BJ (cell line): Measurements from ENCODE around the gene NGEF. TPM values are rescaled to one million over a fixed set of nuclear protein-coding genes. Genes with fewer than 3 reads are reported as not detected.
"Not testable (repeated sequence)": the region's sequence is repeated elsewhere in the genome, so short reads cannot be mapped to it uniquely, and the experiment has no call there.

ENCODE experiments used
- CTCF ChIA-PET: fragments of 350-600 bp; formaldehyde crosslinking; extraction: SDS; loops from one replicate; lab custom pipeline; 2021; ENCODE audit warnings: antibody characterized with exemption, inconsistent platforms; lab: Yijun Ruan, JAX
- POLR2A ChIA-PET: fragments of 300-600 bp; sonication (Branson Sonifier 250); formaldehyde crosslinking; extraction: SDS; loops from one replicate; lab custom pipeline; 2021; ENCODE audit warnings: antibody characterized with exemption; lab: Charles Lee
- DNase-seq: peaks from one replicate; pipeline ENCODE4 v3.0.0-alpha.2; 2011; ENCODE audit warnings: low read depth
- H3K27me3 ChIP-seq: 2 replicates; pipeline ENCODE4 v1.6.0; 2011; ENCODE audit warnings: low read length; ENCODE audit not compliant: control insufficient read depth, insufficient read depth
- H3K36me3 ChIP-seq: 2 replicates; pipeline ENCODE4 v1.5.1; 2011; ENCODE audit warnings: low read length; ENCODE audit not compliant: control insufficient read depth, insufficient read depth
- H3K4me3 ChIP-seq: 2 replicates; pipeline ENCODE4 v1.5.1; 2011; ENCODE audit warnings: low read depth, mild to moderate bottlenecking, control low read depth, low read length
- CTCF ChIP-seq: IDR thresholded peaks from 2 replicates; pipeline ENCODE4 v1.5.1; 2011; ENCODE audit warnings: low read depth, mild to moderate bottlenecking, control low read depth, inconsistent platforms, low read length, moderate library complexity; ENCODE audit not compliant: insufficient read depth
- polyA plus RNA-seq: library from polyadenylated mRNA; depleted of rRNA; stranded (reverse); fragments of >200 nt; gene quantifications from 2 replicates; pipeline ENCODE4 v1.2.3, GENCODE V29; 2011

Gene NGEF
- polyA plus RNA-seq, 1 experiment = 0.23 TPM

DNA sequence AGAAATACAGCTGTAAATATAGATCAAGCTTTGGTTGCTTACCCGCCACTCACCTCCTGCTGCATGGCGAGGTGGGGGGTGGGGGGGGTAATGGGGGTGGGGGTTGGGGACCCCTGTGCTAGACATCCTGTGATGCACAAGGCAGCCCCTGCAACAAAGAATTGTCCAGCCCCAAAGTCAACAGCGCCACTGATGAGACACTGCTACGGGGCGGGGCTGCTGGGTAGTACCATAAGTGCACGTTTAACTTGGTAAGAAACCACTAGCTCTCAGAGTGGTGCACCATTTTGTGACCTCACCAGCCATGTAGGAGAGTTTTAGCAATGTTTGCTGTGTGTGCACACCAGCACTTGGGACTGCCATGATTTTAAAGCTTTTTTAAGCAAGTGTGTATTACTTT, 102.7 kb downstream of the NGEF start:
- Histone ChIP-seq H3K27me3 (no peaks in the 10 kb centered on the region; the same call in none of the 2 replicates), H3K4me3 (no peak overlapping the region), H3K36me3 (no peaks in the 10 kb centered on the region)
- ChIA-PET CTCF (no interaction called here), POLR2A (no interaction called here)
- DNase-seq = no peak
- no peak for TF ChIP-seq CTCF

- no peak for TF ChIP-seq CTCF
- ChIA-PET POLR2A (no interaction called here), CTCF (no interaction called here)
- H3K36me3 ChIP-seq = no peaks in the 10 kb centered on the region
- no peak for DNase-seq
- H3K27me3 ChIP-seq = no peaks in the 10 kb centered on the region; the same call in none of the 2 replicates
- no peak overlapping the region for H3K4me3 ChIP-seq
These were observed 104.4 kb downstream of the NGEF start for GRCh38 chr2:232908695-232909094.

GRCh38 chr2:232907718-232908085, 105.4 kb downstream of the NGEF start:
- CTCF ChIA-PET, H3K36me3 ChIP-seq, DNase-seq, POLR2A ChIA-PET, H3K27me3 ChIP-seq, H3K4me3 ChIP-seq: not testable (repeated sequence)

- CTCF ChIA-PET, DNase-seq, POLR2A ChIA-PET, H3K4me3 ChIP-seq, H3K27me3 ChIP-seq, H3K36me3 ChIP-seq: not testable (repeated sequence)
These were observed 106.0 kb downstream of the NGEF start for GRCh38 chr2:232906867-232907717.

GRCh38 chr2:232903989-232904388, 109.1 kb downstream of the NGEF start:
- Histone ChIP-seq H3K4me3 (no peak overlapping the region), H3K27me3 (no peaks in the 10 kb centered on the region), H3K36me3 (no peaks in the 10 kb centered on the region)
- ChIA-PET CTCF (no interaction called here), POLR2A (no interaction called here)
- no peak for TF ChIP-seq CTCF
- no peak for DNase-seq

DNA sequence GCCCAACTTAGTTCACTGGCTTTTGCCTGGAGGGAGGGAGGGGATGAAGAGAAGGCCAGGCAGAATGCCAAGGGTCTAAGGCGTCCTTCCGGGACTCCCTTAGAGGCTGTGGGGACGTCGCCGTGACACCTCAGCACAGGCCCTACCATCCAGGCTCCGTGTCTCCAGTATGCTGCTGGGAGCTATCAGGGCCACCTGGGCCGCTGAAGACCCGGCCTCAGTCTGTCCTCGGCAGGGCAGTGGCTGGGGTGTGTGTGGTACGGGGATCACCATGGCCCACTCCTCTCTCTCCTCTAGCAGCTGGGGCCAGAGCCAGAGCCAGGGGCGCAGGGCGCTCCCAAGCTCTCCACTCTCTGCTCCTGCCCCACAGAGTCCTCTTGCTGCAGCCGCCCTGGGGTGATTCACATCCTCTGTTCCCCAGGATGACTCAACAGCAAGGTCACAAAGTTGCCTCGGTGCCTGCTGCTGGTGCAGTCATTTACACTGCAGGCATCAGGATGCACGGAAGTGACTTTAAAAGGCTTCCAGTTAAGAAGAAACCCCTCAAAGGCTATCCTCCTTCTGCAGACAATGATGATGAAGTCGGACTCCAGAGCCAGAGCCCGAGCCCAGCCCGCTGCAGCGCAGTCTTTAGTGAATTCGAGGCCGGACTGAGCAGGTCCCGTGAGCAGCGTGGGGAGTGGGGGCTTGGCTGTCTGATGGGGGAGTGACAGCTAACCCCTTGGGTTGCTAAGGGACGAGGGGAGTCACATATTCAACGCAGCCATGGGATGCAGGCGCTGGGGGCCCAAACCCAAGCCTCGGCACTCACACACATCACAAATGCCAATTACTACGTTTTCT, 111.1 kb downstream of the NGEF start:
- no peaks in the 10 kb centered on the region for H3K27me3 ChIP-seq
- no peak for TF ChIP-seq CTCF
- ChIA-PET POLR2A (no interaction called here), CTCF (interaction anchor here (1.1 kb wide), 1 partner anchor 153 kb away, joined by 3 read pairs; no protein-coding TSS in a partner anchor)
- no peaks in the 10 kb centered on the region for H3K36me3 ChIP-seq
- peak; percentile 47 for DNase-seq
- no peak overlapping the region for H3K4me3 ChIP-seq
